GM19324 (cell line): ENCODE results near the gene LYPD4.
"Not testable (repeated sequence)": the region's sequence is repeated elsewhere in the genome, so short reads cannot be mapped to it uniquely, and the experiment has no call there.

Experiments
- ATAC-seq: cut with Tn5 transposase; IDR thresholded peaks from one replicate; pipeline ENCODE4 v1.9.1; 2021; ENCODE audit warnings: mild to moderate bottlenecking, moderate library complexity; ENCODE audit not compliant: unreplicated experiment, low FRiP score

LYPD4 gene

GRCh38 chr19:41875973-41876372, 31.5 kb upstream of the LYPD4 start:
- not testable (repeated sequence) for ATAC-seq

- no peak for ATAC-seq
Observed at GRCh38 chr19:41872775-41873647, 28.5 kb upstream of the LYPD4 start.

GRCh38 chr19:41872384-41872774, 27.9 kb upstream of the LYPD4 start:
- no peak for ATAC-seq

- ATAC-seq, result peak; percentile 41
Observed at GRCh38 chr19:41871573-41872383, 27.3 kb upstream of the LYPD4 start.

GRCh38 chr19:41870401-41870873, 26.0 kb upstream of the LYPD4 start:
- no peak for ATAC-seq

- no peak for ATAC-seq
Observed at GRCh38 chr19:41869374-41869955, 25.0 kb upstream of the LYPD4 start.

GRCh38 chr19:41868989-41869300, 24.5 kb upstream of the LYPD4 start:
- no peak for ATAC-seq

- no peak for ATAC-seq
Observed at GRCh38 chr19:41868120-41868988, 23.9 kb upstream of the LYPD4 start.

- no peak for ATAC-seq
Observed at GRCh38 chr19:41866284-41866683, 21.8 kb upstream of the LYPD4 start.

- ATAC-seq, result no peak
Observed at GRCh38 chr19:41864374-41864773, 19.9 kb upstream of the LYPD4 start.

GRCh38 chr19:41863209-41863931, 18.9 kb upstream of the LYPD4 start:
- no peak for ATAC-seq

- no peak for ATAC-seq
Observed at GRCh38 chr19:41862445-41862986, 18.0 kb upstream of the LYPD4 start.

- ATAC-seq, result no peak
Observed at GRCh38 chr19:41861846-41862245, 17.4 kb upstream of the LYPD4 start.

GRCh38 chr19:41861116-41861768, 16.8 kb upstream of the LYPD4 start:
- no peak for ATAC-seq

- ATAC-seq, result no peak
Observed at GRCh38 chr19:41860419-41861115, 16.1 kb upstream of the LYPD4 start.

- ATAC-seq, result peak; percentile 85
Observed at GRCh38 chr19:41859618-41860418, 15.3 kb upstream of the LYPD4 start, which contains the start of gene RPS19. Gene RPS19 (plus strand): TSS chr19:41860255. CDS start chr19:41860775, 520 bp downstream.

GRCh38 chr19:41859213-41859617, 14.7 kb upstream of the LYPD4 start:
- no peak for ATAC-seq
